ENCODE data around the gene CCDC57.

DNA sequence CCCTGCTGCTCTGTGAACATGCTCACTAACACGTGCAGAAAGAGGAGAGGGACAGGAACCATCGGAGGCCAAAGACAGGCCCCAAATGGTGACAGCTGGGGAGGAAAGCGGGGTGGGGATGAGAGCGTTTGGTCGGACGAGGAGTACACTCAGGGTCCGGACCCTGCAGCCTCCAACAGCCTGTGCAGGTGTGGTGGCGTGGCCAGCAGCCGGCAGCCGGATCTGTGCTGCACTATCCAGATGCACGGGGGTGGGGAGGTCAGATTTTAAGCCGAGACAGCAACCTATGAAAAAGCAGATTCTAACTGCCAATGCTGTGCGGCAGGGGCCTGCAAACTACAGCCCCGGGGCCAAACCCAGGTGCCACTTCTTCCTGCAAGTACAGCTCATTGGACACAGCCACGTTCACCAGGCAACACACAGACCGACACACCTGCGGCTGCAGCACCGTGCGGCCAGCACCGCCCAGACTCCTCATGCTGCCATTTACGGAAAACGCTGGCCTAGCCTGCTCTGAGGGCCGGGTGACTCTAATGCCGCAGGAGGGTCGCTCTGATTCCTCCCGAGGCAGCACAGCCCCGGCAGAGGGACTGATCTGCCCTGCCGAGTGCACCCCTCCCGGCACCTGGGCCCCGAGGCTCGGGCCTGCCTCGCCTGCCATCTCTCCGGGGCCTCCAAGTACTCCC is 37.4 kb upstream of the CCDC57 start:
- TF ChIP-seq POLR2A (IDR thresholded peaks at IDR 0.05) (no peak), POLR2AphosphoS5 (IDR thresholded peaks at IDR 0.05) (no peak)
- TF ChIP-seq, protein P1, sequence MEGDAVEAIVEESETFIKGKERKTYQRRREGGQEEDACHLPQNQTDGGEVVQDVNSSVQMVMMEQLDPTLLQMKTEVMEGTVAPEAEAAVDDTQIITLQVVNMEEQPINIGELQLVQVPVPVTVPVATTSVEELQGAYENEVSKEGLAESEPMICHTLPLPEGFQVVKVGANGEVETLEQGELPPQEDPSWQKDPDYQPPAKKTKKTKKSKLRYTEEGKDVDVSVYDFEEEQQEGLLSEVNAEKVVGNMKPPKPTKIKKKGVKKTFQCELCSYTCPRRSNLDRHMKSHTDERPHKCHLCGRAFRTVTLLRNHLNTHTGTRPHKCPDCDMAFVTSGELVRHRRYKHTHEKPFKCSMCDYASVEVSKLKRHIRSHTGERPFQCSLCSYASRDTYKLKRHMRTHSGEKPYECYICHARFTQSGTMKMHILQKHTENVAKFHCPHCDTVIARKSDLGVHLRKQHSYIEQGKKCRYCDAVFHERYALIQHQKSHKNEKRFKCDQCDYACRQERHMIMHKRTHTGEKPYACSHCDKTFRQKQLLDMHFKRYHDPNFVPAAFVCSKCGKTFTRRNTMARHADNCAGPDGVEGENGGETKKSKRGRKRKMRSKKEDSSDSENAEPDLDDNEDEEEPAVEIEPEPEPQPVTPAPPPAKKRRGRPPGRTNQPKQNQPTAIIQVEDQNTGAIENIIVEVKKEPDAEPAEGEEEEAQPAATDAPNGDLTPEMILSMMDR (IDR thresholded peaks at IDR 0.05) = no peak

Measured in stomach (tissue), 4 donors.